Stimulated activated CD4-positive, alpha-beta T cell treated with anti-CD3 and anti-CD28 coated beads, Interleukin-1b, Interleukin-23, amount 100 ng/mL, for 1 hour (primary cell): ENCODE results near the gene PIEZO1.
A peak's percentile ranks its signal among the peaks of the same experiment; 100 is the strongest.

Source experiments
- DNase-seq, 2 donors: peaks; one replicate each; pipeline ENCODE4 v3.0.0-alpha.2; 2020; ENCODE audit warnings: low read depth in 2 of 2

The PIEZO1 gene

DNA sequence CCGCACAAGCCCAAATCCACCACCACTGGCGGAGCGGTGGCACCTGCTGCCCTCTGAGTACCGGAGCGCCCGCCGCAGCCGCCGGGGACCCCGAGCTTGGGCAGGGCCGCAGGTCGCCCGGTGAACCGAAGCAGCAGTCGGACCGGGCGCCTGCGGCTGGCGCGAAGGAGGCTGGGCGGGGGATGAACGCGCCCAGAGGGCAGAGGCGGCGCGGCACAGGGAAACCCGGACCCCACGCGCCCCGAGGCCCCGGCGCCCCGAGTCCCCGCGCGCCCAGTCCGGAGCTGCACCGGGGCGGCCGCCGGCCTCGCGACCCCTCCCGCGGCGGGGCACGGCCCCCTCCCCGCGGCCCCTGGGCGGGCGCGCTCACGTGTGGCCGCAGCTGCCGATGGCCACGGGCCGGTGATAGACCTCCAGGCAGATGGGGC, 79.2 kb downstream of the PIEZO1 start:
- DNase-seq, result no peak

DNA sequence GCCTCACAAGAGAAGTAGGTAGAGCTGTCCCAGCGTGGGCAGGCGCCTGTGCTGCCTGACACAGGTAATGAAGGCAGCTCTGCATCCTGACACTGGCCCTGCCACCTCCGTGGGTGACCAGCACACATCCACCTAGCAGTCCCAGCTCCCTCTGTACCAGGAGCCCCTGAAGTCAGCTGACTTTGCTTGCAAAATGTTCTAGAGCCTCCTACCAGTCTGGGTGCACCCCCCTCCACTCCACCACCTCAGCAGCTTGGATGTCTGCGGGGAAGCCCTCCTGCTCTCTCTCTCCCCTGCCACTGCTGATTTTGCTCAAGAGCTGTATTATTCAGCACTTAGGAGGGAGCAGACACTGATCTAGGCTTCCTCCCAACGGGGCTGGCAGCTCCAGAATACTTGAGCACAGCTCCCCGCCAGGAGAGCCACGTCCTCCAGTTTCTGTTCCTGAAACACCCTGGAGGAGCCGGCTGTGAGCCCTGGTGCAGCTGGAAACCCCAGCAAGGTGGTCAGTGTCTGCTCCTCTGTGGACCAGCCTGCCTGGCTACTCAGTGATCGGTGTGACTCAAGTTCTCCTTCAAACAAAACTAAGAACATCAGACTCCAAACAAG, 79.8 kb downstream of the PIEZO1 start:
- no peak for DNase-seq

DNA sequence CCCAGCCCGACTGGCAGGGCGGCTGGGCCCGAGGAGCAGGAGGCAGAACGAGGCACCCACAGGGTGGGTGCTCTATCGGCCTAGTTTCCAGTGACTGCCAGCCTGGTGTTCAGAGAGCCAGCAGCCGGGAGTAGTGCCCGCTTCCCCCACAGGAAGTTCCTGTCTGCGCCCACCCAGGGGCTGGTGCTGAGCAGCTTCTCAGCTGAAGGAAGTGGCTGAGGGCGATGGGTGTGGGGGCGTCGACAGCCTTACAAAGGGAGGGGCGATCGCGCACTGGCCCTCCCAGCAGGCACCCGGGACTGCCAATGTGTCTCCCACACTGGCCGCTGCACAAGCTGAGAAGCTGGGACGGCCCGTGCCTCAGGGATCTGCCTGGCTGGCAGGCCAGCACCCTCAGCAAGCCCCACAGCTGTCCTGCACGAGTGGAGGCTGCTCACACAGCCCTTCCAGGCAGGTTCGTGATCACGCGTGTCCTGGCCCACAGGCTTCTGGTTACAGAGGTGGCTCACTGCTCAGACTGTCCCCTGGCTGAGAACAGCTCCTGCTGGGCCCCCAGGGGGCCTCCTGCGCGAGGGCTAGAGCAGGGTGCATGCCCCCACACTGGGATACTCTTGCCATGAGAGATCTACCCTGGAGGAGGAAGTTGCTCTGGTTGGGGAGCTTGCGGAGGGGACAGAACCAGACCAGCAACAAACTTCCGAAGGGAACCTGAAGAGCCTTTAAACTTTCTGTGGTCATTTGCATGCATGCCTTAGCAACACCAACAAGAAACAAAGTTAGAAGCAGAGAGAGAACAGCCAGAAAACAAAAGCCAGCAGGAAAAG, 81.3 kb downstream of the PIEZO1 start:
- DNase-seq, result peak in 1 of 2 donors; percentile 29

DNA sequence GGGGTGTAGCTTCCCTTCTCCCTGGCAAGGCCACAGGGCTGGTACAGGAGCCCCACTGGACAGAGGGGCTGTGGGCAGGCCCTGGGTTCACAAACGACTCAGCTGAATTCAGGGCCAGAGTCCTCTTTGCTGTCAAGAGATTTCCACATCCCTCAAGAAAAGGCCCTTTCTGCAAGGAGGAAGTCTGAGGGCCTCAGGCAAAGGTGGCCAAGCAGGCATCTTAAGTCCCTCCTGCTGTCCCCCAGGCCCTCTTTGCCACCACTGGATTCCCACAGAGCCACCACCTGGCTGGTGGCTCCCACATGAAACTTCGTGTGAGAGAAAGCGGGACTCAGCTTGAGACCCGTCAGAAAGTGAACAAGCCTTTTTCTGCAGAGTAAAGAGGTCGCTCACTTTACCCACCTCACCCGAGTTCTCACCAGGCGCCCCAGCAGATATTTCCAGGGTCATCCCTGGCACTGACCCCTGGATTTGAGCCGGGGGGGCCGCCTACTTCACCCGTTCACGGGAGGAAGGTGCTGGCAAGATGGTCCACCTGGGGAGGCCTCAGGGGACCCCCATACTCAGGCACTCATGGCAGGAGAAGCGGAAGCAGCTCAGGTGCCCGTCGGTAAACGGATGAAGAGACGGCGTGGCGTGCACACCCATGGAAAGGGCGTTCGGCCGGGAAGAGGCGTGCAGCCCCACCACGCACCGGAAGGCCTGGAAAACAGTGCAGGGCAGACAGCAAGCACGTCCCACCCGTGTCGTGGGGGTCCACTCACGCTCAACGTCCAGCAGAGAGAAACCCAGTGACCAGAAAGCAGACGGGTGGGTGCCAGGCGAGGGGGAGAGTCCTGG, 82.4 kb downstream of the PIEZO1 start:
- DNase-seq, result no peak

DNA sequence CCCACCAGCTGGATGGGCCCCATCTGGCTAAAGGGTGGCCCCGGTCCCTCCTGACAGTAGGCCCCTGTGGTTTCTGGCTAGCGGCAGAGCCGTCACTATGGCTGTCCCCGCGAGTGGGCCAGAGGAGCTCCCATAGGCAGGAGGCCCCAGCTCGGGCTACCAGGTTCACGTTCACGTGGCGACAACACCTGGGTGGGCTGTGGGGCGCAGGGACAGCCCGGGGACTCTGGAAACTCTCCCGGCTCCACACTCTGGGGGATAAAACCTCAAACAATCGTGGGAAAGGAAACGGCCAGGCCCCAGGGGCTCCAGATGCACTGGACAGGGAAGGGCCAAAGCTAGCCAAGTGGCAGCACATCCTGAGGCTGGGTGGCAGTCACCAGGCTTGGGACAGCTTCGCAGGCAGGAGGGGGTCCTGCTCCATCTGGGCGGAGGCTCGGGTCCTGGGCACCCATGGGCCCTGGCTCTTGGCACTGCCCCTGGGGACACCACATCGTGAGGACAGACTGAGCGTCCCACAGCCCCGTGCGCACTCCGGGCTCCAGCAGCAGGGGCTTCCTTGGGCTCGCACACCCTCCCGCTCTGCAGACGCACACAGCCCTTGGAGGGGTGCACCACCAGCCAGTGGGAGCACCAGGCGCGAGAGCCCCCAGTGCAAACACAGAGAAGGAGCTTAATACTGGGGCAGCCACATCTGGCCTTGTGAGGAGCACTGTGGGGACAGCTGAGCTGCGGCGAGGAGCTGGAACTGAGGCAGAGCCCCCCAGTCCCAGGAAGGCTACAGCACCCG, 83.2 kb downstream of the PIEZO1 start:
- no peak for DNase-seq

DNA sequence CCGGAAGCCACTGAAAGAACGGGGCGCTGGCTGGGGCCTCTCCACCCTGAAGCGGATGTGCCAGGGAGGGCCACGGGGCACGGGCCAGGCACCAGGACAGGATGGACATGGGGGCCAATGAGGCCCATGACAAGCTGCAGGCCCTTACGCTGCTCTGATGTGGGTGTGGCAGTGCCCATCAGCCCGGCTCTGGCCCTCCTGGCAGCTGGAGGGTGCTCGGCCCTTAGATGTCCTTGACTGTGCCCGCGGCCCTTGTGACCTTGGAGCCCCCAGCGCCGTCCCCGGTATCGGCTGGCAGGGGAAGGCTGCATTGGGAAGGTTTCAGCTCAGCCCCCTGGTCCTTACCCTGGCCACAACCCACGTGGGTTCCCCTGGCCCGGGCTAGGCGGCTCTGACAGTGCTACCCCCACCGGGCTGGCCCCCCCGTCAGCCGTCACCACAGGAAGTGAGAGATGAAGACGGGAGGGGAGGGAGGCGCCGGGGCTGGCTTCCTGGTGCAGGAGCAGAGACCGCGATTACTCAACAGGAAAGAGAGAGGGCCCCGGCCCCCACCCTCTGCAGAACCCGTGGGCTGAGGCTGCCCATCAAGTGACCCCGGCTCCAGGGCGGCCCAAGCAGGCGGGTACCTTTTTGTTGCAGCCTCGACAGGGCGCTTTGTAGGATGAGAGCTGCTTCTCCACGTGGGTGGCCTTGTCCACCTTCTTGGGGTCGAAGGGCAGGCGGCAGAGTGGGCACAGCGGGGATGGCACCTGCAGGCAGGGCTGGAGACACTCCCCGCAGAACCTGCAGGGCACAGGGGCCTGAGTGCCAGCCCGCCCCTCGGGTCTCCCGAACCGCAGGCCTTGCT, 84.2 kb downstream of the PIEZO1 start:
- DNase-seq, result peak; percentile 80 to 88

DNA sequence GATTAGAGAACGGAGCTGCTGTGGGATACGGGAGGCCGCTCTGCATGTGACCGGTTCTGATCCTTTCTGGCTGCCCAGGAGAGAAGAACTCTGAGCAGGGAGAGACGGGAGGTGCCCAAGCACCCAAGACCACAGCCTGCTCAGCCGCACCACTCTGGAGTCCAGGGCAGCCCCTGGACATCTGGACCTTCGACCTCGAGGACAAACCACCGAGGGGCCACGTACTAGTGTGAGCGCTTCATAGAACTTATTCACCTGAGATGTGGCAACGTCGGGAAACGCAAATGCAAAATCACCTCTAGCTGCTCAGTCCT, 84.7 kb downstream of the PIEZO1 start:
- no peak for DNase-seq

DNA sequence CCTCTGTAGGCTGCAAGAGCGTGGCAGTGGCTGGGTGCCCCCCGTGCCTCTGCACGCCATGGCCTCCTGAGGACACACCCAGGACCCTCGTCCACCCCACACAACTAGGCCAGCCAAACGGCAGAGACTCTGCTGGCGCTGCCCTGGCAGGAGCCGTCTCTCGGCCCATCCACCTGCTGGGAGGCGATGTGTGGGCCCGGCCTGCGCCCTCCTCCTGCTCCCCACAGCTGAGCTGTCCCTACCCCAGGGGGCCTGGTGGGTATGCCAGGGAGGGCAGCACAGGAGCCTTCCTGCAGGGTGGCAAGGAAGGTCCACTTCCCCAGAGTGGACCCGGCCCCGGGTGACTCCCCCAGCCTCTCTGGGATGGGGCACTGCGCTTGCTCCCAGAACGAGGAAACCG, 85.8 kb downstream of the PIEZO1 start:
- no peak for DNase-seq

DNA sequence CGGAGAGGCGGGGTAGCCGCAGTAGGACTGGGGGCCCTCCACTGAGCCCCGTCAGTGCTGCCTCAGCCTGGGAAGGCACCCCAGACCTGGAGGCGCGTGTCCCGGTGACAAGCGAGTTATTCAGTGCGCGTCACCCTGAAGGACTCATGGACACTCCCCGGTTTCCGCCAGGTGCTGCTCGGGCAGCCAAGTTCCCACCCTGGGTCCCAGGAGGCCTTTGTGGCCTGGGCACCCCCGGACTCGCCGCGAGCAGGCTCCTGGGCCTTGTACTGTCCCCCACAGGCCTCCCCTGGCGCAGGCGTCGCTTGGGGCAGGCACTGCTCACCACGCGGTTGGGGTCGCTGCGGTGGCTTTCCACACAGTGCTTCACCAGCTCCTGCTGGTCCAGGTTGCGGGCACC, 86.4 kb downstream of the PIEZO1 start:
- no peak for DNase-seq

DNA sequence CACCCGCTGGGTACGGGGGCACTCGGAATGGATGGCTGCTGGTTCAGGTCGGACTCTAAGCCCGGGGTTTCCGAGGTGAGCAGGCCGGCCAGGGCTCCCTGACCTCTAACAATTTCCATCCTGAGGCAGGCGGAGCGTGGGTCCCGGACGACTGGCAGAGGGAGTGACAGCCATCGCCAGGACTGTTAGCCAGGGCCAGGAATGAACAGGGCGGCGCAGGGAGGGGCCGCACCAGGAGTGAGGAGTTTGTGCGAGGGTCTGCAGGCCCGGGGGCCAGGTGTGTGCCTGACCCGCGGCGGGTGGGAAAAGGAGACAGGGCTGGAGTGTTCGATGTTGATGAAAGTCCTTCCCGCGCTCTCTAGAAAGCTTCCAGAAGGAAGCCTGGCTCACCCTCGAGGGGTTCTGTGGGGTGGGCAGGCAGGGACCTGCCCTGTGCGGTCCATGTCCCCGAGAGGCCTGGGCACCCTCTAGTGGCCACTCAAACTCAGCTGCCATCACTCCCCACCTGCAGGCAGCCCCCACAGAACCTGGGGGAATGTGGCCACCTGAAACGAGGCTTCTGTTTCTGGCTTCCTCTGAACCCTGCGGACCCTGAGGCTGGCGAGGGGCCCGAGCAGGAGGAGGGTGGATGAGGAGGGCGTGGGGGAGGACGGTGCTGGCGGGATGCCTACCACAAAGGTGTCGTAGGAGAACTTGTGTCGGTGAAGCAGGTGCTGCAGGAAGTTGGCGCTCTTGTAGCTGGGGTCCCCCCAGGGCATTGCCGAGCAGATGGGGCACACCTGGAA, 87.0 kb downstream of the PIEZO1 start:
- no peak for DNase-seq

DNA sequence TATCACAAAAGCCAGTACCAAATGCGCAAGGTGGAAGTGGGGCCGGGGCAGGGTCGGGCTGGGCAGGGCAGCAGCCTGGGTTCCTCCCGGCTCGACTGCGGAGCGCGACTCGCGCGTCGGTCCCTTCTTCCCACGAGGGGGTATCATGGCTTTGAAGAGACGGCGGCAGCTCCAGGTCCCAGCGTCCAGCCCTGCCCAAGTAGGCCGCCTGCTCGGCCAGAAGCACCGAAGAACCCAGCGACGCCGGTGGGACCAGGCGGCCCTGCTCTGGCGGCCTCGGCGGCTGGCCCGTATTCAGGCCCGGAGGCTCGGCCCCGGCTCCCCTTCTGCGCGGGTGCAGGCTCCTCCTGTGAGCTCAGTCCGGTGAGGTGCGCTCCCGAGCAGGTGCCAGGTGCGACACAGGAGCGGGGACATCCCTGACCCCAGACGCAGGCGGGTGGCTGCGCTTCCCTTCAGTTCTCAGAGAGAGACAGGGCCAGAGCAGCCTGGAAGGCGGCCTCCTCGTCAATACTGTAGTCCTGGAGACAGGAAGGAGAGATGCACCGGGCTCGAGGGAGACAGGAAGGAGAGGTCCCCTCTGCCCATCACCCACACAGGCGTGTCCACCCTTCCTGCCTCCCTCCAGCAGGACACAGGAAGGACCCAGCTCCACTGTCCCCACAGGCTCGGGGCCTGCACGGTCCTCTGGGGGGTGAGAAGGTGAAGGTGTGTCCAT, 87.7 kb downstream of the PIEZO1 start:
- no peak for DNase-seq

DNA sequence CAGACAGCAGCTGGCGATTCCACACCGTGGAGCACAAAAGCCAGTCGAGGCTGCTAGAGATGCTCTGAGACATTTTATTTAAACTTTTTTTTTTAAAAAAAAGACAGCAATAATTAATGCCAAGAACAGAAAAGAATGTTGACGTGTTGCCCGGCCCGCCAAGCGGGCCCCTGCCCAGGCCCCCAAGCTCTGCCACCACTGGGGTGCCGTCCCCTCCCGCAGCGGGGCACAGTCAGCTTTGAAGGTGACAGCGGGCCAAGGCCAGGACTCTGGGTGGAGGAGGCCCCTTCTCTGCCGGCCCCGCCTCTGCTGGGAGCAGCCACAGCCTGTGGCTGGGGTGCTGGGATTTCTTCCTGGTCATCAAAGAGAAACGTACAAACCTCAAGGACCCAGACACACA, 88.6 kb downstream of the PIEZO1 start:
- DNase-seq, result no peak

DNA sequence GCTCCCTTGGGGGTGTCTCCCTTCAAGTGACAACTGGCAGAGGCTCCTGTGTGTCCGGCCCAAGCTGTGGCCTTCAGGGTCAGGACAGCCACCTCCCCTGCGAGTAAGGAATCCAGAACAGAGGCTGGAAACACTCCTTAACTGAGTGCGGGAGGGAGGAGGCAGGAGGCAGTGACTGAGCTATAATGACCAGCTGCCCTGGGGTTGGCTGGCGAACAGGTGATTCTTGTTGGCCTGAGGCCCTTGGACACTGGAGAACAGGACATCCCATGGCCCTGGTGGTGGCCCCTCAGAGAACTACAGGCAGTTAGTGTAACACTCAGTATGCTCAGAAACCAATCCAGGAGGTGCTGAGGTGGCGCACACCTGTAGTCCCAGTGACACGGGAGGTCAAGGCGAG, 89.3 kb downstream of the PIEZO1 start:
- no peak for DNase-seq

DNA sequence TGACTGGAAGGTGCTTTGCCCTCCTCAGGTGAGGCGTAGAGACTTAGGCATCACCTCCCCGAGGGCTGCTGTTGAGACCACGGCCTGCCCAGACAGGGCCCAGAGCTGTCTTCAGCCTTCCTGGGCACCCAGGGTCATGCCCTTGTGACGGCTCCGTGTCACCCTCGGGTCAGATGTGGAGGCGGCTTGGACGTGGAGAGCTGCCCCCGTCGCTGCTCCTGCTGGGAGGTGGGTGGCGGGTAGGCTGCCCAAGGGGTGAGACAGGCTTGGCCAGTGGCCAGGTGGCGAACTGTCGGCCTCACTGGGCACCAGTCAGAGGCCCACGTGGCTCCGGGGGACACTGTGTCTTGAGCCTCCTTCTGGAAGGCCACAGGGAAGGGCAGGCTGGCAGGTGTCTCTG, 89.8 kb downstream of the PIEZO1 start:
- no peak for DNase-seq

DNA sequence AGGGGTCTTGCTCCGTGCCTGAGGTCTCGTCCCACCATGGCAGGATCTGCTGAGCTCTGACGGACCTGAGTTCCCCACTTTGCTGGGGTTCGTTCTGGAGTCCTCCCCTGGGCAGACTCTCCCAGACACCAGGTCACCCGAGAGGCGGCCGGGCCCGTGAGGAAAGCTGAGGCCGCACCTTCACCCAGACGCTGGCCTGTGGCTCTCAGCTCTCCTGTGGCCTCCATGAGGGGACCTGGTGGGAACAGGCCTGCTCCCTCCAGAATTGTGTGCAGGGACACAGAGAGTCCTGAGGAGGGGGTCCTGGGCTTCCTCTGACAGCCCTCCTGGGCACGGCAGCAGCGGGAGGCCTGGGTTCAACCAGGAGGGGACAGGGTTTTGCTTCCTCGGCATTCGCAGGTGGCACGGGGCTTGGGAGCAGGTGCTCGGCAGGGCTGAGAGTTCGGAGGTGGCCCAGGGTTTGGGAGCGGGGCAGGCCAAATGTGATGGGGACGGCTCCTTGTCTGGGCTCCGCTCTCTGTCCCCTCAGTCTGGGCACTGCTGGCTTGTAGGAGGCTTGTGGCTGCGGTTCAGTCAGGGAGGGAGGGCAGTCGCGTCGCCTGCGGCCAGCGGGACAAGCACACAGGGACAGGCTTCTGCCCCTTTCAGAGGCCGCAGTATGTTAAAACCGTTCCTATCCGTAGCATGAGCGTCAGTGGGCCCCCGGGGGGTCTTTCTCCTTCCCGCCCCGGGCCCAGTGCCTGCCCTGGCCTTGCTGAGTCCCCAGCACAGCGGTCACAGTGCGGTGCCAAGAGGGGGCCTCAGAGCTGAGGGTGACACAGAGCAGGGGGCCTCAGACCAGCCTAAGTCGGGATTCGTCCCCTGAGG, 90.6 kb downstream of the PIEZO1 start:
- no peak for DNase-seq

DNA sequence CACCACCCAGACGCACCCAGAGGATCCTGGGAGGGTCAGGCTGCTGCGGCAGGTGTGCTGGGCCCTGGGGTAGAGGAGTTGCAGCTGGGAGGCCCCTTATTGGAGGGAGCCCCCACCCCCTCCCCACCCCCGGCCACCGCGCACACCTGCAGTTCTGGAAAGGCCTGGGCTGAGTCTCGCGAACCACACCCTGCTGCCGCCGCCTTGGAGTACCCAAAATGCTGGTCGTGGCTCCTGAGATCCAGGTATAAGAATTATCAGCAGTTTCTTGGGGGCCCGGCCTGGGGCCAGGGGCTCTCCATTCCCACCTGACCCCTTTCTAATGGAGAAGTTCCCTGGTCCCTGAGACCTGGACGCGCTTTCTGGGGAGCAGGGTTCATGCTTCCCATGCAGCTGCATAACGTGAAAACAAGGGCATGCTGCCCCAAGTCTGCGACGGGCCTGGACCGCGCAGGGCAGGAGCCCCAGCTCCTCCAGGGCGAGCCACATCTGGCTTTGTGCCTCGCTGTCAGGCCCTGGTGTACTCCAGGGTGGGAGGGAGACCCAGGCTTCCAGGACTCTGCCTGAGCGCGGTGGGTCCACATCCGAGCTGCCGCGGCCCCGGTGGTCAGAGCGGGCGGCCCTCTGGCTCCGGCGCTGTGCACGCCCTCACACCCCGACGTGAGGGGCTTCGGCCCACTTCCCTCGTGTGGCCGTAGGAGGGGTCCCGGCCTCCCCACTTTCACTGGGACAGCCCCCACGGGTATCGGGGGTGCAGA, 91.4 kb downstream of the PIEZO1 start:
- DNase-seq, result no peak

DNA sequence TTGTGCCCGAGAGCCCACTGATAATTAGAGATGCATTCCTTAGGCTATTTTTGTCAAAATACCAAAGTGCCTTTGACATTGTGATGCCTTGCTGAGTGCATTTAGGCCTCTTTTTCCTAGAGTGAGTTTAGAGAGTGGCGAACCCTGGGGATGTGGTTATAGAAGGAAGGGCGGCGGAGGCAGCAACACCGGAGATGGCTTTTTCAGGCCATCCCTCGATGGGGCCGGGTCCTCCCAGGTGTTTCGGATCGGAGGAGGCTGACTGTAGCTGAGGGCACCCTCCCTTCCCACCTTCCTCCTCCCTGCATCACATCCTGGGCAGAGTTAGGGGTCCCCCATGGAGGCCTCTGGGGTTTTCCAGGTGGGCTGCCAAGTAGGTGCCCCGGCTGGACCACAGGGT, 92.2 kb downstream of the PIEZO1 start:
- no peak for DNase-seq
